ENCODE data around the gene VSIR. TPM values are rescaled to one million over a fixed set of nuclear protein-coding genes. Genes with fewer than 3 reads are reported as not detected.

VSIR gene
- total and polyA plus RNA-seq, 10 of the 15 experiments (the other 5 are each of a cell fraction or from before 2014, with no cell fraction given), result 0.19 to 12.5 (median 6.7) TPM

- no peak for TF ChIP-seq CUX1 (IDR thresholded peaks at IDR 0.05; ENCODE audit: insufficient replicate concordance, low read depth, low read length)
- TF ChIP-seq POLR2AphosphoS2 (IDR thresholded peaks at IDR 0.05; ENCODE audit: low read depth, low read length), result no peak
- no peak for TF ChIP-seq RCOR1 (conservative IDR thresholded peaks at IDR 0.05; ENCODE audit: low read depth, low read length)
- no peak for TF ChIP-seq EZH2 (IDR thresholded peaks at IDR 0.05; ENCODE audit: borderline replicate concordance, control insufficient read depth, low read depth, low read length)
- TF ChIP-seq POLR2AphosphoS5 (IDR thresholded peaks at IDR 0.05; ENCODE audit: low read length), result no peak
- no peak for TF ChIP-seq POLR2A (IDR thresholded peaks at IDR 0.05; ENCODE audit: low read depth, low read length)
Measured at GRCh38 chr10:71817831-71818655, 44.7 kb upstream of the VSIR start (continued).
